ENCODE results near the gene LINC00237. TPM values are rescaled to one million over a fixed set of nuclear protein-coding genes. Genes with fewer than 3 reads are reported as not detected.

LINC00237 gene
- total and polyA plus RNA-seq, 9 of the 15 experiments (the other 6 are each of a cell fraction or from before 2014, with no cell fraction given) = not detected

DNA sequence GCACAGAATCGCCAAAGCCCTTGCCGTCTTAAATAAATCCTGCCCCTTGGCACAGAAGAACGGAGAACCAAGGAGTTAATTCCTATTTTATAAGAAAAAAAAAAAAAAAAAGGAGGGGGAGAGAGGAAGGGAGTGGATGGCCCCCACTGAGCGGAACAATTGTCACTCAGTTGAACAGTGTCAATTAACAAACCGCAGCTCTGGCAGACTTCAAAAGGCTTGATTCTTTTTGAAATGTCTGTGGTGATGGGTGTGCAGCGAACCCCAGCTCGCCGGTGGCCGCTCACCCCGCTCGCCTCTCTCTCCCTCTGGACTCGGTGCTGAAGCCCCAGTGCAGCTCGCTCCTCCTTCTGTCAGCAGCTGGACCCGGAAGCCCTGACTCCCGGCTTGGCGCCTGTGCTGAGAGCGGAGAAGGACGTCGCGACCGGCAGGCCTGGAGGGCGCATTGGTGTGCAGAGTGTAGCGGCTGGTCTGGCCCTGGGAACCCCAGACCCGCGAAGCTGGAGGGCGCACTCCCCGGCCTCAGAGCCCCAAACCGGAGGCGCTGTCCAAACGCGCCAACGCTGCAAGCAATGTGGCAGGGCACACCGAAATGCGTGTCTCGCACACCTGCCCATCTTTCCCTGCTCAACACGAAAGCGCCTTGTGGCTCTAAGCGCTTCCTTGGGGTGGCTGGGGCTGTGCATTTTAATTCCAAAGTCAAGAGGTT lies 3.4 kb downstream of the LINC00237 start:
- FAIRE-seq (no peak), ATAC-seq (no peak), DNase-seq (ENCODE audit: extremely low read depth in 1 of 4, low spot score in 3 of 4) (no peak)
- Histone ChIP-seq H3K9me1 (ENCODE audit: control insufficient read depth, insufficient read depth, low read length) (no peaks in the 10 kb centered on the region), H4K20me1 (replicated peaks; ENCODE audit: control insufficient read depth, insufficient read depth, low read length) (no peaks in the 10 kb centered on the region), H3K9ac (ENCODE audit: insufficient read depth in 1 of 2, low read depth in 2 of 2, low read length in 2 of 2) (no peak overlapping the region), H3K4me3 (no peak overlapping the region), H3K27me3 (ENCODE audit: control insufficient read depth in 2 of 2, insufficient read depth in 2 of 2, low read length in 2 of 2) (peaks cover 7 to 17% of the 10 kb centered on the region in 2 experiments; a peak in 3 of 5 replicates), H3K4me2 (ENCODE audit: insufficient read depth, low read length) (no peak overlapping the region), H3K27ac (ENCODE audit: extremely low read depth, low read depth, low read length) (no peak overlapping the region), H3K79me2 (ENCODE audit: control insufficient read depth, insufficient read depth, low read length) (no peaks in the 10 kb centered on the region), H3K36me3 (ENCODE audit: control insufficient read depth, insufficient read depth, low read length) (no peaks in the 10 kb centered on the region), H3K9me3 (replicated peaks; ENCODE audit: control insufficient read depth, insufficient read depth, low read depth, low read length) (no peaks in the 10 kb centered on the region), H2AFZ (ENCODE audit: low read depth, low read length) (no peak overlapping the region), H3K4me1 (replicated peaks in 1 of 2; ENCODE audit: control insufficient read depth in 2 of 2, insufficient read depth in 2 of 2, low read length in 2 of 2) (peaks cover 0 to 24% of the 10 kb centered on the region in 2 experiments; a peak in 3 of 5 replicates)
- no TSS peak for BruUV-seq (replicated peaks)
- TF ChIP-seq L3MBTL2 (IDR thresholded peaks at IDR 0.05) = no peak
- no peak for TF ChIP-seq CC2D1A (IDR thresholded peaks at IDR 0.05)
- TF ChIP-seq SIN3B (IDR thresholded peaks at IDR 0.05; ENCODE audit: low read depth) = no peak
- TF ChIP-seq, protein P1, sequence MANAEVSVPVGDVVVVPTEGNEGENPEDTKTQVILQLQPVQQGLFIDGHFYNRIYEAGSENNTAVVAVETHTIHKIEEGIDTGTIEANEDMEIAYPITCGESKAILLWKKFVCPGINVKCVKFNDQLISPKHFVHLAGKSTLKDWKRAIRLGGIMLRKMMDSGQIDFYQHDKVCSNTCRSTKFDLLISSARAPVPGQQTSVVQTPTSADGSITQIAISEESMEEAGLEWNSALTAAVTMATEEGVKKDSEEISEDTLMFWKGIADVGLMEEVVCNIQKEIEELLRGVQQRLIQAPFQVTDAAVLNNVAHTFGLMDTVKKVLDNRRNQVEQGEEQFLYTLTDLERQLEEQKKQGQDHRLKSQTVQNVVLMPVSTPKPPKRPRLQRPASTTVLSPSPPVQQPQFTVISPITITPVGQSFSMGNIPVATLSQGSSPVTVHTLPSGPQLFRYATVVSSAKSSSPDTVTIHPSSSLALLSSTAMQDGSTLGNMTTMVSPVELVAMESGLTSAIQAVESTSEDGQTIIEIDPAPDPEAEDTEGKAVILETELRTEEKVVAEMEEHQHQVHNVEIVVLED (CRISPR knock-in tag; IDR thresholded peaks at IDR 0.05) = no peak
- no peak for TF ChIP-seq STAG1 (CRISPR knock-in tag; IDR thresholded peaks at IDR 0.05; ENCODE audit: borderline replicate concordance)
- no peak for TF ChIP-seq HSF4 (CRISPR knock-in tag; IDR thresholded peaks at IDR 0.05; ENCODE audit: borderline replicate concordance)
- no peak for TF ChIP-seq RFX5 (IDR thresholded peaks at IDR 0.05; ENCODE audit: low read depth, low read length)
- TF ChIP-seq CHD4 (IDR thresholded peaks at IDR 0.05; ENCODE audit: insufficient read depth, insufficient replicate concordance, low read depth, low read length, poor library complexity, severe bottlenecking) = no peak
- TF ChIP-seq, protein P2, sequence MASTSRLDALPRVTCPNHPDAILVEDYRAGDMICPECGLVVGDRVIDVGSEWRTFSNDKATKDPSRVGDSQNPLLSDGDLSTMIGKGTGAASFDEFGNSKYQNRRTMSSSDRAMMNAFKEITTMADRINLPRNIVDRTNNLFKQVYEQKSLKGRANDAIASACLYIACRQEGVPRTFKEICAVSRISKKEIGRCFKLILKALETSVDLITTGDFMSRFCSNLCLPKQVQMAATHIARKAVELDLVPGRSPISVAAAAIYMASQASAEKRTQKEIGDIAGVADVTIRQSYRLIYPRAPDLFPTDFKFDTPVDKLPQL (IDR thresholded peaks at IDR 0.05; ENCODE audit: extremely low read depth, insufficient read length) = no peak
- TF ChIP-seq ZKSCAN1 (IDR thresholded peaks at IDR 0.05; ENCODE audit: low read depth, low read length) = no peak
- no peak for TF ChIP-seq YBX1 (IDR thresholded peaks at IDR 0.05)
- TF ChIP-seq SREBF1 (IDR thresholded peaks at IDR 0.05; ENCODE audit: borderline replicate concordance, low read depth, low read length) = no peak
- no peak for TF ChIP-seq FOXJ3 (CRISPR knock-in tag; IDR thresholded peaks at IDR 0.05)
- intact Hi-C loops (cut with micrococcal nuclease) = no loop called here
- in situ Hi-C loops (cut with MboI) = no loop called here
- WGBS (ENCODE audit: insufficient coverage, low coverage, missing lambda C conversion rate) = 32% methylated on average over 13 of the region's 38 CpGs
- CTCF ChIA-PET (ENCODE audit: low intra/inter-chr PET ratio) = no interaction called here
- POLR2A ChIA-PET = no interaction called here
